ENCODE data around the gene DAB2IP.

DNA sequence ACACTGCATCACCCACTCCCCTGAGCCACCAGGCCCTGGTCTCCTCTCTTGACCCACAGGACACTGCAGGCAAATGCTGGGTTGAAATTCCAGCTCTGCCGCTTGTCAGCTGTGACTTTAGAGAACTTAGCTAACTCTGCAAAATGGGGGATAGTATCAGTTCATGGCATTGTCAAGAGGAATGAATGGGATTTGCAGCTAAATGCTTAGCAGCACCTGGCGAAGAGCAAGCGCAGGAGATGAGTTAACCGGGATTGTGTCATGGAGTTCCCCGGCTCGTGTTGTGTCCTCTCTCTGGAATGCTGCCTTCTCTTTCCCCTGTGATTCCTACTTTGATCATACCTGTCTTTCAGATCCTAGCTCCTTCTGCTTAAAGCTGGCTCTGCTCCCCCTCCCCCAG lies 67.1 kb downstream of the DAB2IP start:
- TF ChIP-seq CTCF (conservative IDR thresholded peaks at IDR 0.05; ENCODE audit: low read depth, low read length) (no peak), SMC3 (IDR thresholded peaks at IDR 0.05; ENCODE audit: low read depth, low read length) (no peak), RCOR1 (IDR thresholded peaks at IDR 0.05; ENCODE audit: insufficient replicate concordance, low read length) (no peak), POLR2A (IDR thresholded peaks at IDR 0.05; ENCODE audit: low read depth, low read length) (no peak), BHLHE40 (IDR thresholded peaks at IDR 0.05; ENCODE audit: low read depth, low read length) (no peak), RFX5 (IDR thresholded peaks at IDR 0.05; ENCODE audit: low read depth, low read length) (no peak), RAD21 (IDR thresholded peaks at IDR 0.05; ENCODE audit: low read length) (no peak), CEBPB (IDR thresholded peaks at IDR 0.05; ENCODE audit: low read depth, low read length) (no peak), MXI1 (IDR thresholded peaks at IDR 0.05; ENCODE audit: borderline replicate concordance, low read depth, low read length) (no peak), USF2 (IDR thresholded peaks at IDR 0.05; ENCODE audit: low read depth, low read length) (no peak)
- TF ChIP-seq, protein P1, sequence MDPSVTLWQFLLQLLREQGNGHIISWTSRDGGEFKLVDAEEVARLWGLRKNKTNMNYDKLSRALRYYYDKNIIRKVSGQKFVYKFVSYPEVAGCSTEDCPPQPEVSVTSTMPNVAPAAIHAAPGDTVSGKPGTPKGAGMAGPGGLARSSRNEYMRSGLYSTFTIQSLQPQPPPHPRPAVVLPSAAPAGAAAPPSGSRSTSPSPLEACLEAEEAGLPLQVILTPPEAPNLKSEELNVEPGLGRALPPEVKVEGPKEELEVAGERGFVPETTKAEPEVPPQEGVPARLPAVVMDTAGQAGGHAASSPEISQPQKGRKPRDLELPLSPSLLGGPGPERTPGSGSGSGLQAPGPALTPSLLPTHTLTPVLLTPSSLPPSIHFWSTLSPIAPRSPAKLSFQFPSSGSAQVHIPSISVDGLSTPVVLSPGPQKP (IDR thresholded peaks at IDR 0.05; ENCODE audit: borderline replicate concordance, low read depth, low read length), result no peak
